Measurements from ENCODE around the gene DOCK4. TPM values are rescaled to one million over a fixed set of nuclear protein-coding genes. Genes with fewer than 3 reads are reported as not detected.

Gene DOCK4
- total and polyA plus RNA-seq, 10 of the 15 experiments (the other 5 are each of a cell fraction or from before 2014, with no cell fraction given) = 0.03 to 0.73 (median 0.38) TPM

- Histone ChIP-seq H3K4me2 (ENCODE audit: control insufficient read depth, insufficient read depth) (no peak overlapping the region), H3K27ac (ENCODE audit: control insufficient read depth, insufficient read depth) (no peak overlapping the region), H3K27me3 (replicated peaks in 1 of 2; ENCODE audit: control insufficient read depth in 2 of 2, insufficient read depth in 2 of 2, low read length in 1 of 2) (no peaks in the 10 kb centered on the region), H3K9ac (ENCODE audit: control insufficient read depth, insufficient read depth, low read length) (no peak overlapping the region), H3K4me1 (ENCODE audit: control insufficient read depth, insufficient read depth, low read length) (no peaks in the 10 kb centered on the region), H3K36me3 (ENCODE audit: control insufficient read depth in 2 of 2, insufficient read depth in 2 of 2, low read length in 1 of 2) (no peaks in the 10 kb centered on the region), H3K9me3 (replicated peaks; ENCODE audit: control insufficient read depth, insufficient read depth, low read length) (no peaks in the 10 kb centered on the region; the same call in 2 of the 3 replicates), H3K4me3 (no peak overlapping the region), H3K79me2 (ENCODE audit: control insufficient read depth, insufficient read depth, low read length) (no peaks in the 10 kb centered on the region), H4K20me1 (ENCODE audit: control insufficient read depth, insufficient read depth) (no peaks in the 10 kb centered on the region), H2AFZ (ENCODE audit: control insufficient read depth, low read depth, low read length) (no peak overlapping the region; the same call in 1 of the 2 replicates)
- no peak for DNase-seq (ENCODE audit: low read depth, low spot score)
- RAD21 ChIA-PET (ENCODE audit: unreplicated experiment) = interaction anchor here (1.5 kb wide), 1 partner anchor 423 kb away, joined by 4 read pairs; no protein-coding TSS in a partner anchor
- no peak for ATAC-seq
- SMC1A ChIA-PET (ENCODE audit: uncharacterized antibody, unreplicated experiment) = no interaction called here
- no peak for FAIRE-seq
- intact Hi-C loops (cut with micrococcal nuclease; ENCODE audit: unreplicated experiment) (no loop called here), in situ Hi-C loops (cut with MboI) (no loop called here)
- TF ChIP-seq RFX5 (IDR thresholded peaks at IDR 0.05; ENCODE audit: low read depth, low read length) (no peak), CBX5 (IDR thresholded peaks at IDR 0.05; ENCODE audit: low read depth) (no peak), JUNB (IDR thresholded peaks at IDR 0.05) (no peak), BRCA1 (IDR thresholded peaks at IDR 0.05; ENCODE audit: low read depth, low read length) (no peak), ZNF217 (IDR thresholded peaks at IDR 0.05) (no peak)
- POLR2A ChIA-PET = no interaction called here
- BruUV-seq (replicated peaks) = no TSS peak
- CTCF ChIA-PET = interaction anchor here (0.5 to 1.0 kb wide), 2 partner anchors 320 to 376 kb away, joined by 3 read pairs; no protein-coding TSS in a partner anchor
- WGBS (ENCODE audit: insufficient coverage, insufficient replicate concordance, low lambda C conversion rate, missing lambda C conversion rate) = 81% methylated on average over 4 of the region's 4 CpGs
Observed at GRCh38 chr7:112072541-112073245, 133.5 kb downstream of the DOCK4 start.

- Histone ChIP-seq H3K4me3 (no peak overlapping the region), H2AFZ (ENCODE audit: control insufficient read depth, low read depth, low read length) (no peak overlapping the region), H3K79me2 (ENCODE audit: control insufficient read depth, insufficient read depth, low read length) (no peaks in the 10 kb centered on the region), H3K9ac (ENCODE audit: control insufficient read depth, insufficient read depth, low read length) (no peak overlapping the region), H4K20me1 (ENCODE audit: control insufficient read depth, insufficient read depth) (no peaks in the 10 kb centered on the region), H3K4me2 (ENCODE audit: control insufficient read depth, insufficient read depth) (no peak overlapping the region), H3K27me3 (replicated peaks in 1 of 2; ENCODE audit: control insufficient read depth in 2 of 2, insufficient read depth in 2 of 2, low read length in 1 of 2) (no peaks in the 10 kb centered on the region), H3K9me3 (replicated peaks; ENCODE audit: control insufficient read depth, insufficient read depth, low read length) (no peaks in the 10 kb centered on the region; the same call in 2 of the 3 replicates), H3K36me3 (ENCODE audit: control insufficient read depth in 2 of 2, insufficient read depth in 2 of 2, low read length in 1 of 2) (no peaks in the 10 kb centered on the region), H3K27ac (ENCODE audit: control insufficient read depth, insufficient read depth) (no peak overlapping the region), H3K4me1 (ENCODE audit: control insufficient read depth, insufficient read depth, low read length) (no peaks in the 10 kb centered on the region)
- in situ Hi-C loops (cut with MboI) (no loop called here), intact Hi-C loops (cut with micrococcal nuclease; ENCODE audit: unreplicated experiment) (no loop called here)
- ChIA-PET SMC1A (ENCODE audit: uncharacterized antibody, unreplicated experiment) (no interaction called here), RAD21 (ENCODE audit: unreplicated experiment) (interaction anchor here (1.5 kb wide), 1 partner anchor 424 kb away, joined by 4 read pairs; no protein-coding TSS in a partner anchor), POLR2A (no interaction called here), CTCF (interaction anchor here (0.5 to 1.0 kb wide), 2 partner anchors 319 to 375 kb away, joined by 3 read pairs; no protein-coding TSS in a partner anchor)
- FAIRE-seq (no peak), ATAC-seq (no peak), DNase-seq (ENCODE audit: low read depth, low spot score) (no peak)
- no peak for TF ChIP-seq IRF5 (IDR thresholded peaks at IDR 0.05; ENCODE audit: borderline replicate concordance)
- no peak for TF ChIP-seq SUPT20H (IDR thresholded peaks at IDR 0.05; ENCODE audit: borderline replicate concordance, control insufficient read depth, low read depth, low read length)
- no peak for TF ChIP-seq CREM (IDR thresholded peaks at IDR 0.05; ENCODE audit: low read depth)
- no peak for TF ChIP-seq JUNB (IDR thresholded peaks at IDR 0.05)
- BruUV-seq (replicated peaks) = no TSS peak
Observed at GRCh38 chr7:112071856-112072255, 134.3 kb downstream of the DOCK4 start.
